OCI-LY3 (cell line): ENCODE data around the gene KIF6.

Experiments used
- CTCF ChIP-seq: fragments of 200-600, 300-600 bp; sonication (generic); IDR thresholded peaks from 2 replicates; pipeline ENCODE4 v1.5.1; 2014; ENCODE audit warnings: antibody characterized with exemption, low read length, low read depth
- EZH2phosphoT487 ChIP-seq: fragments of 200-600 bp; shearing (Covaris generic); IDR thresholded peaks from 2 replicates; pipeline ENCODE4 v1.6.1; 2018; ENCODE audit warnings: antibody characterized with exemption, mixed run types, low read depth

GRCh38 chr6:39343396-39343870 lies 381.8 kb downstream of the KIF6 start:
- no peak for TF ChIP-seq CTCF
- no peak for TF ChIP-seq EZH2phosphoT487
